ENCODE data around the gene TRIO. TPM values are rescaled to one million over a fixed set of nuclear protein-coding genes. Genes with fewer than 3 reads are reported as not detected.

TRIO gene
- total RNA-seq, 2 experiments from 2014 or later: 9.2 to 11.3 TPM

- POLR2A ChIA-PET: no interaction called here
- DNase-seq (no peak), ATAC-seq (no peak)
- CTCF ChIA-PET: no interaction called here
- no peak overlapping the region for H3K27ac Mint-ChIP-seq
- intact Hi-C loops (cut with DNase I, micrococcal nuclease): loop anchor here in 1 of 2 experiments (10.0 kb wide), 2 partner anchors 123 to 153 kb away; partner anchors contain the start of gene TRIO
- peaks cover 15% of the 10 kb centered on the region for H3K4me1 Mint-ChIP-seq
- H3K36me3 Mint-ChIP-seq (ENCODE audit: low read depth): no peaks in the 10 kb centered on the region
- peaks cover 16% of the 10 kb centered on the region for H3K27me3 Mint-ChIP-seq
- H3K9me3 Mint-ChIP-seq (ENCODE audit: low read depth): no peaks in the 10 kb centered on the region
- H3K4me3 Mint-ChIP-seq: no peak overlapping the region
Measured at GRCh38 chr5:14267166-14267838, 124.2 kb downstream of the TRIO start.

GRCh38 chr5:14267991-14268708 lies 125.0 kb downstream of the TRIO start:
- no peak overlapping the region for H3K27ac Mint-ChIP-seq
- no peak overlapping the region for H3K4me3 Mint-ChIP-seq
- intact Hi-C loops (cut with DNase I, micrococcal nuclease): loop anchor here in 1 of 2 experiments (10.0 kb wide), 2 partner anchors 123 to 153 kb away; partner anchors contain the start of gene TRIO
- H3K9me3 Mint-ChIP-seq (ENCODE audit: low read depth): no peaks in the 10 kb centered on the region
- no peaks in the 10 kb centered on the region for H3K36me3 Mint-ChIP-seq (ENCODE audit: low read depth)
- H3K4me1 Mint-ChIP-seq: peaks cover 15% of the 10 kb centered on the region
- POLR2A ChIA-PET: no interaction called here
- DNase-seq: no peak
- ATAC-seq: no peak
- CTCF ChIA-PET: interaction anchor here (0.6 to 0.9 kb wide), 2 partner anchors 126 to 377 kb away, joined by 3 to 6 read pairs; no protein-coding TSS in a partner anchor
- H3K27me3 Mint-ChIP-seq: peaks cover 13% of the 10 kb centered on the region

GRCh38 chr5:14268738-14269137 lies 125.6 kb downstream of the TRIO start:
- Mint-ChIP-seq H3K4me1 (peaks cover 15% of the 10 kb centered on the region), H3K36me3 (ENCODE audit: low read depth) (no peaks in the 10 kb centered on the region), H3K9me3 (ENCODE audit: low read depth) (no peaks in the 10 kb centered on the region), H3K27me3 (peaks cover 13% of the 10 kb centered on the region), H3K4me3 (no peak overlapping the region), H3K27ac (no peak overlapping the region)
- no peak for ATAC-seq
- POLR2A ChIA-PET: no interaction called here
- CTCF ChIA-PET: interaction anchor here (0.6 to 1.9 kb wide), 4 partner anchors 8 to 377 kb away, joined by 3 to 14 read pairs (median 4); no protein-coding TSS in a partner anchor
- intact Hi-C loops (cut with DNase I, micrococcal nuclease): loop anchor here in 1 of 2 experiments (10.0 kb wide), 2 partner anchors 124 to 154 kb away; partner anchors contain the start of gene TRIO
- DNase-seq: no peak

GRCh38 chr5:14269395-14269794 lies 126.3 kb downstream of the TRIO start:
- POLR2A ChIA-PET: no interaction called here
- H3K27ac Mint-ChIP-seq: no peak overlapping the region
- H3K27me3 Mint-ChIP-seq: peaks cover 13% of the 10 kb centered on the region

GRCh38 chr5:14270209-14270702 lies 127.1 kb downstream of the TRIO start:
- intact Hi-C loops (cut with DNase I, micrococcal nuclease): loop anchor here (1.0 kb wide), 2 partner anchors 162 to 282 kb away; no protein-coding TSS in a partner anchor
- H3K9me3 Mint-ChIP-seq (ENCODE audit: low read depth): no peaks in the 10 kb centered on the region
- peaks cover 9% of the 10 kb centered on the region for H3K4me1 Mint-ChIP-seq
- no peak for DNase-seq
- H3K27me3 Mint-ChIP-seq: peaks cover 9% of the 10 kb centered on the region
- CTCF ChIA-PET: interaction anchor here (0.6 to 2.0 kb wide), 16 partner anchors 10 to 780 kb away, joined by 3 to 14 read pairs (median 4); no protein-coding TSS in a partner anchor
- no peak overlapping the region for H3K27ac Mint-ChIP-seq
- no peak for ATAC-seq
- POLR2A ChIA-PET: interaction anchor here (0.6 to 0.8 kb wide), 3 partner anchors 10 to 753 kb away, joined by 3 read pairs; no protein-coding TSS in a partner anchor
- H3K4me3 Mint-ChIP-seq: no peak overlapping the region
- no peaks in the 10 kb centered on the region for H3K36me3 Mint-ChIP-seq (ENCODE audit: low read depth)

More at GRCh38 chr5:14269395-14269794, 126.3 kb downstream of the TRIO start:
- intact Hi-C loops (cut with DNase I, micrococcal nuclease): loop anchor here in 1 of 2 experiments (10.0 kb wide), 2 partner anchors 125 to 155 kb away; partner anchors contain the start of gene TRIO
- Mint-ChIP-seq H3K4me1 (peaks cover 15% of the 10 kb centered on the region), H3K4me3 (no peak overlapping the region), H3K9me3 (ENCODE audit: low read depth) (no peaks in the 10 kb centered on the region), H3K36me3 (ENCODE audit: low read depth) (no peaks in the 10 kb centered on the region)
- DNase-seq (no peak), ATAC-seq (no peak)
- CTCF ChIA-PET: interaction anchor here (0.8 to 2.0 kb wide), 5 partner anchors 9 to 159 kb away, joined by 3 to 14 read pairs (median 4); no protein-coding TSS in a partner anchor

- Mint-ChIP-seq H3K4me3 (no peak overlapping the region), H3K36me3 (ENCODE audit: low read depth) (no peaks in the 10 kb centered on the region), H3K9me3 (ENCODE audit: low read depth) (no peaks in the 10 kb centered on the region), H3K27me3 (peaks cover 5% of the 10 kb centered on the region), H3K27ac (no peak overlapping the region), H3K4me1 (peaks cover 14% of the 10 kb centered on the region)
- no peak for DNase-seq
- no peak for ATAC-seq
- ChIA-PET CTCF (interaction anchor here (1.1 kb wide), 1 partner anchor 31 kb away, joined by 3 read pairs; no protein-coding TSS in a partner anchor), POLR2A (no interaction called here)
- intact Hi-C loops (cut with DNase I, micrococcal nuclease): no loop called here
Measured at GRCh38 chr5:14272548-14273205, 129.5 kb downstream of the TRIO start.

GRCh38 chr5:14273207-14273767 lies 130.1 kb downstream of the TRIO start:
- no peaks in the 10 kb centered on the region for H3K9me3 Mint-ChIP-seq (ENCODE audit: low read depth)
- no peak overlapping the region for H3K4me3 Mint-ChIP-seq
- ATAC-seq (no peak), DNase-seq (no peak)
- intact Hi-C loops (cut with DNase I, micrococcal nuclease): no loop called here
- POLR2A ChIA-PET: no interaction called here
- CTCF ChIA-PET: interaction anchor here (1.1 kb wide), 1 partner anchor 32 kb away, joined by 3 read pairs; no protein-coding TSS in a partner anchor
- H3K36me3 Mint-ChIP-seq (ENCODE audit: low read depth): no peaks in the 10 kb centered on the region
- peaks cover 7% of the 10 kb centered on the region for H3K27me3 Mint-ChIP-seq
- H3K27ac Mint-ChIP-seq: no peak overlapping the region
- H3K4me1 Mint-ChIP-seq: peaks cover 10% of the 10 kb centered on the region

GRCh38 chr5:14276380-14276779 lies 133.2 kb downstream of the TRIO start:
- H3K9me3 Mint-ChIP-seq (ENCODE audit: low read depth): no peaks in the 10 kb centered on the region
- no peak overlapping the region for H3K27ac Mint-ChIP-seq
- H3K4me3 Mint-ChIP-seq: no peak overlapping the region
- H3K4me1 Mint-ChIP-seq: peaks cover 9% of the 10 kb centered on the region
- intact Hi-C loops (cut with DNase I, micrococcal nuclease): no loop called here
- DNase-seq: no peak
- no peaks in the 10 kb centered on the region for H3K36me3 Mint-ChIP-seq (ENCODE audit: low read depth)
- no peak for ATAC-seq
- peaks cover 6% of the 10 kb centered on the region for H3K27me3 Mint-ChIP-seq
- ChIA-PET CTCF (no interaction called here), POLR2A (no interaction called here)

GRCh38 chr5:14277385-14278320 lies 134.5 kb downstream of the TRIO start:
- intact Hi-C loops (cut with DNase I, micrococcal nuclease): no loop called here
- peaks cover 6% of the 10 kb centered on the region for H3K27me3 Mint-ChIP-seq
- POLR2A ChIA-PET: no interaction called here
- ATAC-seq (no peak), DNase-seq (no peak)
- CTCF ChIA-PET: no interaction called here
- no peaks in the 10 kb centered on the region for H3K9me3 Mint-ChIP-seq (ENCODE audit: low read depth)
- H3K27ac Mint-ChIP-seq: no peak overlapping the region
- H3K36me3 Mint-ChIP-seq (ENCODE audit: low read depth): no peaks in the 10 kb centered on the region
- H3K4me3 Mint-ChIP-seq: no peak overlapping the region
- peaks cover 12% of the 10 kb centered on the region for H3K4me1 Mint-ChIP-seq

- H3K4me1 Mint-ChIP-seq: peaks cover 12% of the 10 kb centered on the region
- H3K27ac Mint-ChIP-seq: no peak overlapping the region
- H3K27me3 Mint-ChIP-seq: peaks cover 6% of the 10 kb centered on the region
- DNase-seq (no peak), ATAC-seq (no peak)
- intact Hi-C loops (cut with DNase I, micrococcal nuclease): no loop called here
- no peak overlapping the region for H3K4me3 Mint-ChIP-seq
- no peaks in the 10 kb centered on the region for H3K36me3 Mint-ChIP-seq (ENCODE audit: low read depth)
- no peaks in the 10 kb centered on the region for H3K9me3 Mint-ChIP-seq (ENCODE audit: low read depth)
- POLR2A ChIA-PET: interaction anchor here (0.7 kb wide), 1 partner anchor 10 kb away, joined by 3 read pairs; no protein-coding TSS in a partner anchor
- CTCF ChIA-PET: interaction anchor here (2.4 kb wide), 1 partner anchor 10 kb away, joined by 7 read pairs; no protein-coding TSS in a partner anchor
Measured at GRCh38 chr5:14280294-14280854, 137.2 kb downstream of the TRIO start.
